BLaER1 treated with 17β-estradiol and CSF1 and Interleukin-3, amounts not matched to agents 10 nM and 100 nM (cell line): ENCODE measurements around the gene FAM131C.

Experiments used
- H3K27ac ChIP-seq, 11 experiments: shearing (Covaris generic); formaldehyde crosslinking; 2 replicates each; pipeline ENCODE4 v1.8.1; 2022
- H3K27me3 ChIP-seq, 11 experiments: shearing (Covaris generic); formaldehyde crosslinking; 2 replicates each; pipeline ENCODE4 v1.8.1; 2022
- H3K36me3 ChIP-seq, 11 experiments: shearing (Covaris generic); formaldehyde crosslinking; 2 replicates each; pipeline ENCODE4 v1.8.1; 2022
- H3K4me1 ChIP-seq, 10 experiments: shearing (Covaris generic); formaldehyde crosslinking; 2 replicates each; pipeline ENCODE4 v1.8.1; 2022
- H3K4me2 ChIP-seq, 11 experiments: shearing (Covaris generic); formaldehyde crosslinking; 2 replicates each; pipeline ENCODE4 v1.8.1; 2022
- H3K4me3 ChIP-seq, 10 experiments: shearing (Covaris generic); formaldehyde crosslinking; 2 replicates each; pipeline ENCODE4 v1.8.1; 2022
- H3K9ac ChIP-seq, 11 experiments: shearing (Covaris generic); formaldehyde crosslinking; 2 replicates each; pipeline ENCODE4 v1.8.1; 2022
- H3K9me3 ChIP-seq, 11 experiments: shearing (Covaris generic); formaldehyde crosslinking; replicated peaks in 1 of 11; 2 replicates each; pipeline ENCODE4 v1.8.1; 2022
- H4K20me1 ChIP-seq, 11 experiments: shearing (Covaris generic); formaldehyde crosslinking; 2 replicates each; pipeline ENCODE4 v1.8.1; 2022
- Cebpa-rat ChIP-seq, 11 experiments: shearing (Covaris generic); IDR thresholded peaks; 2 replicates each; pipeline ENCODE4 v1.8.1; 2022

FAM131C gene

DNA sequence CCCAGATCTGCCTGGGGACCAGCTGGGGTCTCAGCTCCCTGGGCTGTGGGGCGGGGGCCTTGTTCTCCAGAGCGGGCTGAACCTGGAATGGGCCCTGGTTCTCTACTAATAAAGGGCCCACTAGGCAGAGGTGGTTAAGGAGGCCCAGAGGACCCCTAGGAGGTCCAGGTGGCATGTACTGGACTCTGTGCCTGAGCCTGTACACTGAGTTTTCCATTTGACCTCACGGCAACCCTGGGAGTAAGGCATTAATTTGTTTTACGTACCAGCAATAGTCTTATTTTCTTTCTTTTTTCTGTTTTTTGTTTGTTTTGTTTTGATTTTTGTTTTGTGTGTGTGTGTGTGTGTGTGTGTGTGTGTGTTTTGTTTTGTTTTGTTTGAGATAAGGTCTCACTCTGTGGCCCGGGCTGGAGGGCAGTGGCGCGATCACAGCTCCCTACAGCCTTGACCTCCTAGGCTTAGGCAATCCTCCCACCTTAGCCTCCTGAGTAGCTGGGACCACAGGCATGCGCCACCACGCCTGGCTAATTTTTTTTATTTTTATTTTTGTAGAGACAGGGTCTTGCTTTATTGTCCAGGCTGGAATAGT is 19.6 kb upstream of the FAM131C start:
- Histone ChIP-seq H3K9ac (no peak overlapping the region), H3K4me1 (peaks cover 13 to 26% (median 19%) of the 10 kb centered on the region in 10 experiments), H3K9me3 (no peaks in the 10 kb centered on the region), H4K20me1 (peaks cover 0 to 10% (median 0%) of the 10 kb centered on the region in 11 experiments; a peak in 2 of 22 replicates), H3K4me2 (no peak overlapping the region), H3K27ac (no peak overlapping the region), H3K27me3 (peaks cover 0 to 14% (median 0%) of the 10 kb centered on the region in 11 experiments; a peak in 2 of 22 replicates), H3K36me3 (no peaks in the 10 kb centered on the region), H3K4me3 (no peak overlapping the region)
- no peak for TF ChIP-seq Cebpa-rat (IDR thresholded peaks at IDR 0.05)

DNA sequence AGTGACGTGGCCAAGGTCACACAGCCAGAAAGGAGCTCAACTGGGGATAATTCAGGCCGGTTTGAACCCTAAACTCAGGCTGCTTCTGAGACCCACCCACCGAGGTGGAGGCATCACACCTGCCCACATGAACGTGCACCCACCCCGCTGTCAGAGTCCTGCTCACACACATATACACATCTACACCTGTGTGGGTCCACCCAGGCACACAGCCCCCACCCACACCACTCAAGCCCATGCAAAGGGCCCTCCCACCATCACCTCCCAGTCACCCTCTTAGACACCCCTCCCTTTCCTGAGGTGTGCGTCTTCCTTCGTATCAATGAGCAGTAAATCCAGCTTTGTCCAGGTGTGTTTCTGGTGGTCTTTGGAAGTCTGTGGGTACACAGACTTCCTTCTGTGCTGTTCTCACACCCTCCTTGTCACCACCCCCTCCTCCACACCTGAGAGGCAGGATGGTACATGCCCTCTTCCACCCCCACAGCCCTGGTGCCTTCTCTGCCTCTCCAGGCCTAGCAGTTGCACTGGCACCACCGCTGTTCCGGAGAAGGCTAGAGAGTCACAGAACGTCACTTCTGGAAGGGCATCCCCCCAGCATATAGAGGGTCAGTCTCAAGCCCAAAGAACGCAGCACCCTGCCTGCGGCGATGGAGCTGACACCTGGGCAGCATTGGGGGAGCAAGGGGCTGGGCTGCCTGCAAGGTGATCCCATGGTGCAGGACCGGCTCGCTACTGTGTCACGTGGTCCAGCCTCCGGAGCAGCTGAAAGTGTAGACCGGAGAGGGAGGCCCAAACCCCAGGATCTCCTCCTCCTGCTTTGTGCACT is 18.9 kb upstream of the FAM131C start:
- Histone ChIP-seq H3K27me3 (peaks cover 0 to 14% (median 0%) of the 10 kb centered on the region in 11 experiments; a peak in 2 of 22 replicates), H3K4me3 (no peak overlapping the region), H4K20me1 (peaks cover 0 to 10% (median 0%) of the 10 kb centered on the region in 11 experiments; a peak in 2 of 22 replicates), H3K9ac (no peak overlapping the region), H3K27ac (no peak overlapping the region), H3K36me3 (no peaks in the 10 kb centered on the region), H3K4me2 (no peak overlapping the region), H3K9me3 (no peaks in the 10 kb centered on the region), H3K4me1 (peaks cover 17 to 34% (median 26%) of the 10 kb centered on the region in 10 experiments)
- no peak for TF ChIP-seq Cebpa-rat (IDR thresholded peaks at IDR 0.05)

DNA sequence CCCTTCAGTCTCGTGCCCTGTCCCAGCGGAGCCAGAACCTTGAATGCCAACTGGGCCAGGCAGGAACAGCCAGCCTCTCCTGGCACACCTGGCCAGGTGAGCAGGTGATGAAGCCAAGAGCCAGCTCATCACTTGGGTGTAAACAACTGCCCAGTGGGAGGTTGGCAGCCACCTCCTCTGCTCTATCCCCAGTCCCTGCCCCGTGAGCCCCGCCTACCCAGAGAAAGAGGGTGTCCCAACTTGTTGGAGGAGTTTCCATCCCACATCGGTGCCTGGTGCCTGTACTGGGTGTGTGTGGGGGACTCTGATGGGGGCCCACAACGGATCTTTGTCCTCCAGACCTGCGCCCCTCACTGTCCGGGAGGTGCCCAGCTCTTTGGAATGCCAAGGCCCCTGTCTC is 17.8 kb upstream of the FAM131C start:
- H3K36me3 ChIP-seq, result no peaks in the 10 kb centered on the region
- H3K4me3 ChIP-seq, result no peak overlapping the region
- no peak for TF ChIP-seq Cebpa-rat (IDR thresholded peaks at IDR 0.05)
- H3K4me1 ChIP-seq, result peaks cover 17 to 34% (median 26%) of the 10 kb centered on the region in 10 experiments
- no peaks in the 10 kb centered on the region for H3K9me3 ChIP-seq
- H3K4me2 ChIP-seq, result no peak overlapping the region
- peaks cover 0 to 10% (median 0%) of the 10 kb centered on the region in 11 experiments; a peak in 2 of 22 replicates for H4K20me1 ChIP-seq
- peaks cover 0 to 14% (median 0%) of the 10 kb centered on the region in 11 experiments; a peak in 2 of 22 replicates for H3K27me3 ChIP-seq
- no peak overlapping the region for H3K27ac ChIP-seq
- H3K9ac ChIP-seq, result no peak overlapping the region

DNA sequence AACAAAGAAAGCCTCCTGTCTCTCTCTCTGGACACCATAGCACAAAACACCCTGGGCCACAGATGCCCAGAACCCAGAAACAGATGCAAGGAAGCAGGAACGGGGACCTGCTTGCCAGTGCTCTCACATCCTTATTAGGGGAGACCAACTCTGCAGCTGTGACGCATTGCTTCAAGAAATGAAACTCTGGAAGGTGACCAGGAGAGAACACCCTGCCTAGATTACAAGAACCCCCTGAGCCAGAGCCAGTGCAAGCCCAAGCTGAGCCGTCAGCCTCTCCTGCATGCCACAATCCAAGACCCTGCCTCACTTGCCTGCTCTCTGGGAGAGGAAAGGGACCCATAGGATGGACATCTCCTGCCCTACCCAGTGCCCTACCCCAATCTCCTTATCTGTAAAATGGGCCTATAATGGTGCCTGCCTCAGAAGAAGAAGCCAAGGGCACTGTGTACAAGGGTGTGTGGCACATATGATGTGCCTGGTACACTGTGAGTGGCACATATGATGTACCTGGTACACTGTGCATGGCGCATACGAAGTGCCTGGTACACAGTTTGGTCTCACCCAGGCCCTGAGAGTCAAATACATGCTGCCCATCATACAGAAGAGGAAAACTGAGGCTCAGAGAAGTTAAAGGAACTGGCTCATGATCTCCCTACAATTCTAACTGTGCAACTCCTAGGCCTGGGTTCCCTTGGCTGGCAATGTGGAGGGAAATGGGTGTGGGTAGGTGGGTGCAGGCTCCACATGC is 16.8 kb upstream of the FAM131C start:
- Histone ChIP-seq H3K27ac (no peak overlapping the region), H3K4me3 (no peak overlapping the region), H3K9ac (no peak overlapping the region), H3K9me3 (no peaks in the 10 kb centered on the region), H3K36me3 (no peaks in the 10 kb centered on the region), H3K4me2 (peak overlapping the region in 8 of 11 experiments; percentile 13 to 47 (median 24); a peak in 10 of 22 replicates), H4K20me1 (peaks cover 0 to 10% (median 0%) of the 10 kb centered on the region in 11 experiments; a peak in 2 of 22 replicates), H3K27me3 (peaks cover 0 to 8% (median 0%) of the 10 kb centered on the region in 11 experiments; a peak in 2 of 22 replicates), H3K4me1 (peaks cover 27 to 40% (median 33%) of the 10 kb centered on the region in 10 experiments)
- TF ChIP-seq Cebpa-rat (IDR thresholded peaks at IDR 0.05), result no peak

DNA sequence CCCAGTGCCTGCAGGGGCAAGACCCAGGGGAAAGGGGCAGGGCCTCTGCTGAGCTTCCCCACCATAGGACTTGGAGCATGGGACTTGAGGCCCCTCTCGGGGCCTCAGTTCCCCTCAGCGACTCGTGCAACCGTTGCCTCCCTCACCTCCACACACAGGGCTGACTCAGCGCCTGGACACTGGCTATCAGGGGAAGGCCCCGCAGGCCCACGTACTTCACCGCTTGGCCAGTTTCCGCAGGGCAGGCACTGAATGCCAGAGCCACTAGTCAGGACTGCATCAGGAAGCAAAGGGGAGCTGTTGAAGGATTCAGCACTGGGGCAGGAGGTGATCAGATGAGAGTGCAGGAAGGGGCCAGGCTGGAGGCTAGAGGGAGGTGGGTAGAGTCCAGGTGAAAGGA is 15.5 kb upstream of the FAM131C start:
- peak overlapping the region; percentile 61 to 94 (median 81) for H3K4me2 ChIP-seq
- peaks cover 28 to 41% (median 33%) of the 10 kb centered on the region in 10 experiments for H3K4me1 ChIP-seq
- no peak for TF ChIP-seq Cebpa-rat (IDR thresholded peaks at IDR 0.05)
- no peaks in the 10 kb centered on the region for H3K9me3 ChIP-seq
- no peaks in the 10 kb centered on the region for H3K36me3 ChIP-seq
- no peak overlapping the region for H3K4me3 ChIP-seq
- H3K9ac ChIP-seq, result peak overlapping the region in 4 of 11 experiments; percentile 37 to 67 (median 52); a peak in 4 of 22 replicates
- H4K20me1 ChIP-seq, result peaks cover 0 to 10% (median 0%) of the 10 kb centered on the region in 11 experiments; a peak in 2 of 22 replicates
- H3K27me3 ChIP-seq, result peaks cover 0 to 8% (median 0%) of the 10 kb centered on the region in 11 experiments; a peak in 2 of 22 replicates
- H3K27ac ChIP-seq, result peak overlapping the region in 3 of 11 experiments; percentile 61 to 73 (median 62); a peak in 5 of 22 replicates

DNA sequence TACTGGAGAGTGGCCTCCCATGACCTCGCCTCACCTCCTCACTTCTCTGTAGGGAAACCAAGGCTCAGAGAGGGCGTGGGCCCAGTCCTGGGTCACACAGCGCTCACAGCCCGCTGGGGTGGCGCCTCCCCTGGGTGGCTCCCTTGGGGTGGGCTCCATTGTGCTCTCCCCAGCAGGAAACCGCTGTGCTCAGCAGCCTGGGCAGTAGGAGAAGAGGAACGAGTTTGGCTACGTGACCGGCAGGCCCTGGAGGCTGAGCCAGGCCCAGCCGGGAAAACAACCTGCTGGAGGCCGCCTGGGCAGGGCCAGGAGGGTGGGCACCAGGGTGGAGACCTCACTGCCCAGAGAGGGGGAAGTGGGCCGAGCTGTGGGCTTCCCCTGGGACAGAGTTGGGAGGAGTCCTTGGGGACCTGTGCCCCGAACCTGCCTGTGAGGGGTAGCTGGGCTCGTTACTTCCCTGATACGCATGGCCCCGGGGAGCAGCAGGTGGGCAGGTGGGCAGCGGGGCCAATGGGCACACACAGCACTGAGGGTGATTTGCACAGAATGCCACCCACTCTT is 15.0 kb upstream of the FAM131C start:
- Histone ChIP-seq H3K4me3 (no peak overlapping the region), H3K27ac (peak overlapping the region in 4 of 11 experiments; percentile 1 to 73 (median 62); a peak in 6 of 22 replicates), H3K9ac (peak overlapping the region in 6 of 11 experiments; percentile 1 to 67 (median 39); a peak in 6 of 22 replicates), H3K36me3 (no peaks in the 10 kb centered on the region), H4K20me1 (peaks cover 0 to 10% (median 0%) of the 10 kb centered on the region in 11 experiments; a peak in 2 of 22 replicates), H3K27me3 (peaks cover 0 to 8% (median 0%) of the 10 kb centered on the region in 11 experiments; a peak in 2 of 22 replicates), H3K4me2 (peak overlapping the region; percentile 61 to 94 (median 81)), H3K9me3 (no peaks in the 10 kb centered on the region), H3K4me1 (peaks cover 28 to 41% (median 33%) of the 10 kb centered on the region in 10 experiments)
- no peak for TF ChIP-seq Cebpa-rat (IDR thresholded peaks at IDR 0.05)

DNA sequence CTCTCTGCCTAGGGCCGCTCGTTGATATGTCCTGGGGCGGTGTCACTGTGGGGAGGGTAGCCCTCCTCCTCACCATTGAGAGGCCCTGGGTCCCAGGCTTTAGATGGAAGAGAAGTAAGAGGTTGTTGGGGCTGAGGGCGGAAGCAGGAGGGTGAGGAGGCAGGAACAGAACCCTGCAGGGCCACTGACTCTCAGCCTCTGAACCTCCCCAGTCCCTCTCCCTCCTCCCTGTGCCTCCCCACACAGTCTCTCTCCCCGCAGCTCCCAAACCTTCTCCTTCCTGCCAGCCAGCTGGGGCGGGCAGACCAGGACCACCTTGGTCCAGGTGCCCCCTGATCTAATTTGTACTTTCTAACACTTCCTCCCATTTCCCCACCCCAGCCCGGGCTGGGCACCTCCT is 14.3 kb upstream of the FAM131C start:
- H3K27me3 ChIP-seq, result peaks cover 0 to 8% (median 0%) of the 10 kb centered on the region in 11 experiments; a peak in 2 of 22 replicates
- peaks cover 28 to 41% (median 33%) of the 10 kb centered on the region in 10 experiments for H3K4me1 ChIP-seq
- H3K4me2 ChIP-seq, result peak overlapping the region; percentile 61 to 94 (median 81)
- peaks cover 0 to 10% (median 0%) of the 10 kb centered on the region in 11 experiments; a peak in 2 of 22 replicates for H4K20me1 ChIP-seq
- no peaks in the 10 kb centered on the region for H3K36me3 ChIP-seq
- no peak for TF ChIP-seq Cebpa-rat (IDR thresholded peaks at IDR 0.05)
- peak overlapping the region in 2 of 11 experiments; percentile 61 to 73; a peak in 3 of 22 replicates for H3K27ac ChIP-seq
- H3K9ac ChIP-seq, result peak overlapping the region in 4 of 11 experiments; percentile 0 to 62 (median 31); a peak in 3 of 22 replicates
- no peak overlapping the region for H3K4me3 ChIP-seq
- H3K9me3 ChIP-seq, result no peaks in the 10 kb centered on the region

DNA sequence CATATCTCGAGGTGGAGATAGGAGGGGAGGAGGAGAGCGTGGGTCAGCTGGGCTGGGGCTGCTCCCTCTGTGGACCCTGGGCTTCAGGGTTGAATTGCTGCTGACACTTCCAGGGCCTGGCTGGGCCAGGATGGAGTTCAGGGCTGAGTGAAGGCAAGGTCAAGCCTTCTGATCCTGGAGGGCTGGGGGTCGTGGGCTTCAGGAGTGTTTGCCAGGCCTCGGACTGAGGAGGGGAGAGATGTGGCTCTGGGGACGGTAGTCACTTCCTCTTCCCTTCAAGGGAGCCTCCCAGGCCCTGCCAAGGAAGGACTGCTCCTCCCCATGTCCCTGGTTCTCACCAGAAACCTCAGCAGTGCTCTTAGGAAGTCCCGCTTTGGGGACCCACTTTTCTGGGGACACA is 12.1 kb upstream of the FAM131C start:
- no peak for TF ChIP-seq Cebpa-rat (IDR thresholded peaks at IDR 0.05)
- Histone ChIP-seq H4K20me1 (peaks cover 0 to 6% (median 0%) of the 10 kb centered on the region in 11 experiments; a peak in 2 of 22 replicates), H3K9me3 (no peaks in the 10 kb centered on the region), H3K4me2 (peak overlapping the region; percentile 12 to 67 (median 43); a peak in 18 of 22 replicates), H3K9ac (peak overlapping the region in 2 of 11 experiments; percentile 18 to 41; a peak in 2 of 22 replicates), H3K4me1 (peaks cover 28 to 41% (median 33%) of the 10 kb centered on the region in 10 experiments), H3K27ac (no peak overlapping the region; a peak in 1 of 22 replicates), H3K4me3 (no peak overlapping the region), H3K36me3 (no peaks in the 10 kb centered on the region), H3K27me3 (0 out of 22 replicates have a peak, but pooled peaks cover 0 to 4% (median 0%) of the 10 kb centered on the region in 11 experiments)
